Mesenchymal stem cell (in vitro differentiated cells and primary cell): ENCODE measurements around the gene HECTD4.
"Not testable (repeated sequence)": the region's sequence is repeated elsewhere in the genome, so short reads cannot be mapped to it uniquely, and the experiment has no call there.

Source experiments
- DNase-seq: peaks from one replicate; pipeline ENCODE4 v3.0.0-alpha.2; 2013
- H2AFZ ChIP-seq: one replicate; pipeline ENCODE4 v1.6.1; 2013; ENCODE audit warnings: low read depth, mild to moderate bottlenecking, control low read depth, inconsistent platforms, low read length, moderate library complexity
- H2AK5ac ChIP-seq: 2 replicates; pipeline ENCODE4 v1.6.1; 2013; ENCODE audit warnings: low read length, moderate library complexity, mild to moderate bottlenecking, inconsistent platforms; ENCODE audit not compliant: severe bottlenecking
- H2BK120ac ChIP-seq: one replicate; pipeline ENCODE4 v1.6.1; 2013; ENCODE audit warnings: low read depth, mild to moderate bottlenecking, inconsistent platforms, low read length, moderate library complexity
- H2BK12ac ChIP-seq, 2 experiments: one replicate each; pipeline ENCODE4 v1.6.1; 2013; ENCODE audit warnings: inconsistent platforms in 2 of 2, low read length in 2 of 2, mild to moderate bottlenecking in 2 of 2, moderate library complexity in 2 of 2, control low read depth in 1 of 2
- H2BK15ac ChIP-seq: one replicate; pipeline ENCODE4 v1.6.1; 2013; ENCODE audit warnings: mild to moderate bottlenecking, low read depth, inconsistent platforms; ENCODE audit not compliant: poor library complexity, severe bottlenecking
- H2BK5ac ChIP-seq: 2 replicates; pipeline ENCODE4 v1.6.1; 2013; ENCODE audit warnings: low read depth, mild to moderate bottlenecking, low read length, control low read depth, inconsistent platforms; ENCODE audit not compliant: poor library complexity, severe bottlenecking
- H3K14ac ChIP-seq, 2 experiments: one replicate each; pipeline ENCODE4 v1.6.1; 2013; ENCODE audit warnings: inconsistent platforms in 2 of 2, low read length in 2 of 2, control low read depth in 1 of 2, mild to moderate bottlenecking in 1 of 2, moderate library complexity in 1 of 2
- H3K18ac ChIP-seq, 2 experiments: one replicate each; pipeline ENCODE4 v1.6.1; 2013; ENCODE audit warnings: inconsistent platforms in 2 of 2, low read length in 2 of 2, control low read depth in 1 of 2, low read depth in 1 of 2, mild to moderate bottlenecking in 1 of 2
- H3K23ac ChIP-seq, 2 experiments: one replicate each; pipeline ENCODE4 v1.6.1; 2013; ENCODE audit warnings: inconsistent platforms in 2 of 2, low read length in 2 of 2, mild to moderate bottlenecking in 2 of 2, moderate library complexity in 2 of 2, control low read depth in 1 of 2
- H3K27ac ChIP-seq: 2 replicates; pipeline ENCODE4 v1.5.1; 2013; ENCODE audit warnings: mild to moderate bottlenecking, moderate library complexity, low read length, control low read depth, inconsistent platforms; ENCODE audit not compliant: poor library complexity, severe bottlenecking
- H3K27me3 ChIP-seq, 2 experiments: 2 replicates each; pipeline versions ENCODE4 v1.6.1 to v1.7.0; 2013; ENCODE audit warnings: low read length in 2 of 2, mild to moderate bottlenecking in 2 of 2, moderate library complexity in 2 of 2, control low read depth in 1 of 2, inconsistent platforms in 1 of 2; ENCODE audit not compliant: control insufficient read depth in 1 of 2, insufficient read depth in 1 of 2
- H3K36me3 ChIP-seq, 2 experiments: 2 replicates each; pipeline versions ENCODE4 v1.6.1 to v1.7.0; 2013; ENCODE audit warnings: low read length in 2 of 2, control low read depth in 1 of 2, inconsistent platforms in 1 of 2, low read depth in 1 of 2, mild to moderate bottlenecking in 1 of 2; ENCODE audit not compliant: insufficient read depth in 2 of 2, control insufficient read depth in 1 of 2
- H3K4ac ChIP-seq, 2 experiments: one replicate each; pipeline ENCODE4 v1.6.1; 2013; ENCODE audit warnings: inconsistent platforms in 2 of 2, low read length in 2 of 2, mild to moderate bottlenecking in 2 of 2, moderate library complexity in 2 of 2, control low read depth in 1 of 2, low read depth in 1 of 2
- H3K4me1 ChIP-seq: 2 replicates; pipeline ENCODE4 v1.6.1; 2013; ENCODE audit warnings: low read depth, low read length, control low read depth; ENCODE audit not compliant: control insufficient read depth, insufficient read depth
- H3K4me2 ChIP-seq: 2 replicates; pipeline ENCODE4 v1.6.1; 2013; ENCODE audit warnings: low read length, mild to moderate bottlenecking, inconsistent platforms; ENCODE audit not compliant: poor library complexity, severe bottlenecking
- H3K4me3 ChIP-seq, 2 experiments: 2 replicates each; pipeline versions ENCODE4 v1.5.1 to v1.7.0; 2013; ENCODE audit warnings: low read length in 2 of 2, mild to moderate bottlenecking in 2 of 2, control low read depth in 1 of 2, low read depth in 1 of 2; ENCODE audit not compliant: insufficient read depth in 1 of 2
- H3K79me1 ChIP-seq: replicated peaks from 2 replicates; pipeline ENCODE4 v1.6.1; 2013; ENCODE audit warnings: mild to moderate bottlenecking, control low read depth, low read length, inconsistent platforms; ENCODE audit not compliant: poor library complexity, severe bottlenecking
- H3K9ac ChIP-seq: 2 replicates; pipeline ENCODE4 v1.7.0; 2013; ENCODE audit warnings: mild to moderate bottlenecking, low read length, moderate library complexity
- H3K9me3 ChIP-seq: 2 replicates; pipeline ENCODE4 v1.7.0; 2013; ENCODE audit warnings: mild to moderate bottlenecking, low read length; ENCODE audit not compliant: control insufficient read depth
- H4K8ac ChIP-seq: one replicate; pipeline ENCODE4 v1.6.1; 2013; ENCODE audit warnings: inconsistent platforms, mild to moderate bottlenecking, low read length, moderate library complexity
- H4K91ac ChIP-seq: one replicate; pipeline ENCODE4 v1.6.1; 2013; ENCODE audit warnings: mild to moderate bottlenecking, low read length, inconsistent platforms
- WGBS: methylation state at CpG from one replicate; pipeline ENCODE4 v1.1.7; 2013; ENCODE audit warnings: mixed read lengths; 5-methylcytosine and 5-hydroxymethylcytosine counted together

HECTD4 gene

DNA sequence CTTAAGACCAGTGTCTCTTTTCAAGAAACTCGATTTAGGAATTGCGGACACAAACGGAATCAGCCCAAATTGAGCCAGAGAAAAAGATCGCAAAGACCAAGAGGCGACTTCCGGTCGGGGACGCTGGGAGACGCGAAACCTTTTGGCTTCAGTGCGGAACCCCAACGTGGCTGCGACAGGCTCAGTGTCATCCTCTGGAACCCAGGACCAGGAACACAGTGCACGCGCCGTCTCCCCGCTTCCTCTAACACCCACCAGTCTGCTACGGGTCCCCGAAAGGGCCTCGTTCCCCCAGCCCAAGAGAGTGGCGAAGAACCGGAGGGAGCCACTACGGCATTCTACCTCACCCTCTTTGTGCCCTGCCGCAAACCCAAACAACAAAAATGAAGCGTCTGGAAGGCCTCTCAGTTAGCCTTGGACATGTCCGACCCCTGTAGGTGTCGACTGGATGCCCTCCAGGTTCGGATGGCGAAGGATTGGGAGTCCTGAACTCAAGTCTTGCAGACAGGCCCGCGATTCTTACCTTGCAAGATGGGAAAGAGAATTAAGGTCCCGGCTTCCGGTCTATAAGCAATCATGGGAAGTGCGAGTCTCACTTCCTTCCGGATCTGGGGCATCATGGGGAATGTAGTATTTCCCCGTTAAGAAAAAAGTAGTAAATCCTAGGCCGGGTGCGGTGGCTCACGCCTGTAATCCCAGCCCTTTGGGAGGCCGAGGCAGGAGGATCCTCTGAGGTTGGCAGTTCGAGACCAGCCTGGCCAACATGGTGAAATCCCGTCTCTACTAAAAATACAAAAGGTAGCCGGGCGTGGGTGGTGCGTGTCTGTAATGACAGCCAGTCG is 27.1 kb upstream of the HECTD4 start, which contains the start of gene RPL6:
Gene RPL6, minus strand, starts transcription at position 542 of the 842 bp plus-strand sequence. CDS start 949 bp downstream, outside the sequence.
- H3K18ac ChIP-seq, result peak within 1 kb of the TSS; percentile 77 to 85
- peak within 1 kb of the TSS; percentile 82 for H3K4me2 ChIP-seq
- peak within 1 kb of the TSS; percentile 67 for H2AK5ac ChIP-seq
- peak within 1 kb of the TSS; percentile 90 for H3K27ac ChIP-seq
- no peaks in the 10 kb centered on the region for H3K27me3 ChIP-seq
- no peak within 1 kb of the TSS for H2BK120ac ChIP-seq
- peaks cover 13 to 40% of the 10 kb centered on the region in 2 experiments for H3K36me3 ChIP-seq
- 10% methylated on average over 45 of the region's 46 CpGs for WGBS
- peak within 1 kb of the TSS; percentile 87 for H2BK5ac ChIP-seq
- H3K14ac ChIP-seq, result no peak within 1 kb of the TSS
- peaks cover 3% of the 10 kb centered on the region for H3K4me1 ChIP-seq
- no peaks in the 10 kb centered on the region for H3K9me3 ChIP-seq
- H3K9ac ChIP-seq, result peak within 1 kb of the TSS; percentile 96
- H4K91ac ChIP-seq, result peak within 1 kb of the TSS; percentile 95
- no peak within 1 kb of the TSS for H2AFZ ChIP-seq
- H2BK12ac ChIP-seq, result no peak within 1 kb of the TSS
- no peaks in the 10 kb centered on the region for H3K79me1 ChIP-seq
- H4K8ac ChIP-seq, result peak within 1 kb of the TSS; percentile 85
- no peak within 1 kb of the TSS for H2BK15ac ChIP-seq
- DNase-seq, result peak; percentile 96
- H3K4ac ChIP-seq, result peak within 1 kb of the TSS; percentile 26 to 88
- H3K23ac ChIP-seq, result no peak within 1 kb of the TSS
- H3K4me3 ChIP-seq, result peak within 1 kb of the TSS; percentile 62 to 83

DNA sequence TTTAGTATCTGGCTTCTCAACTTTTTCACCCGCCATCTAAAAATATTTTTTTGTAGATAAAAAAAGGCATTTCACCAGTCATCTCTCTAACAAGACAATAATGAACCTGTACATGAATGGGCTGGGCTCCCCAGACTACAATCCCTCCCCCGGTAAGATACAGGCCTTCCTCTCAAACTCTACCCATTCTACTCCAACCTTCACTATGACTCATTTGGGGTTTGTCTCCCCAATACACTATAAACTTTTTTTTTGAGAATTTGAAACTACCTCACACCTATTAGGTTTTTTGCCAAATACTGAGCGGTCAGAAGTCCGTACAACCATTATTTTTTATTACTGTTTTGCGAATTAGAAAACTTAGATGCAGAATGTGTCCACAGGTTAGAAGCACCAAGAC is 26.4 kb upstream of the HECTD4 start:
- no peak overlapping the region for H2AK5ac ChIP-seq
- no peaks in the 10 kb centered on the region for H3K27me3 ChIP-seq
- no peaks in the 10 kb centered on the region for H3K9me3 ChIP-seq
- H2BK15ac ChIP-seq, result no peak overlapping the region
- H4K8ac ChIP-seq, result no peak overlapping the region
- peak overlapping the region; percentile 62 to 83 for H3K4me3 ChIP-seq
- peak overlapping the region; percentile 96 for H3K9ac ChIP-seq
- no peak overlapping the region for H2AFZ ChIP-seq
- H2BK120ac ChIP-seq, result no peak overlapping the region
- H3K79me1 ChIP-seq, result no peaks in the 10 kb centered on the region
- no peak overlapping the region for H3K23ac ChIP-seq
- H3K4me2 ChIP-seq, result peak overlapping the region; percentile 82
- DNase-seq, result peak; percentile 22
- no peak overlapping the region for H2BK12ac ChIP-seq
- H3K27ac ChIP-seq, result peak overlapping the region; percentile 90
- H3K4ac ChIP-seq, result peak overlapping the region in 1 of 2 experiments; percentile 1
- H2BK5ac ChIP-seq, result no peak overlapping the region
- H3K36me3 ChIP-seq, result peaks cover 20 to 44% of the 10 kb centered on the region in 2 experiments
- H4K91ac ChIP-seq, result no peak overlapping the region
- 11% methylated on average over 3 of the region's 5 CpGs for WGBS
- peaks cover 5% of the 10 kb centered on the region for H3K4me1 ChIP-seq
- no peak overlapping the region for H3K18ac ChIP-seq
- no peak overlapping the region for H3K14ac ChIP-seq

DNA sequence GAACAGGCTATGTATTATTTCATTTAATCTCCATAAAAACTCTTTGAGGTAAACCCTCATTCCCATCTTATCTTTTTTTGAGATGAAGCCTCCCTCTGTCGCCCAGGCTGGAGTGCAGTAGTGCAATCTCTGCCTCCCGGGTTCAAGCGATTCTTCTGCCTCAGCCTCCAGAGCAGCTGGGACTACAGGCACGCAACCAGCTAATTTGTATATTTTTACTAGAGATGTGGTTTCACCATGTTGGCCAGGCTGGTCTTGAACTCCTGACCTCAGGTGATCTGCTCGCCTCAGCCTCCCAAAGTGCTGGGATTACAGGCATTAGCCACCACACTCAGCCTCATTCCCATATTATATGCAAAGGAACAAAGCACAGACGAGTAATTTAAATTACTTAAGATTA is 25.5 kb upstream of the HECTD4 start:
- H4K8ac ChIP-seq, H3K27ac ChIP-seq, H3K4me1 ChIP-seq, H2AK5ac ChIP-seq, H2AFZ ChIP-seq, H2BK12ac ChIP-seq, H2BK5ac ChIP-seq, H2BK120ac ChIP-seq, DNase-seq, H2BK15ac ChIP-seq, H3K14ac ChIP-seq, H4K91ac ChIP-seq, H3K79me1 ChIP-seq, H3K23ac ChIP-seq, H3K9me3 ChIP-seq, H3K18ac ChIP-seq, H3K4ac ChIP-seq, H3K27me3 ChIP-seq: not testable (repeated sequence)
- H3K36me3 ChIP-seq, result peaks cover 20 to 44% of the 10 kb centered on the region in 2 experiments
- peak overlapping the region in 1 of 2 experiments; percentile 83 for H3K4me3 ChIP-seq
- WGBS, result 86% methylated on average over 6 of the region's 6 CpGs
- peak overlapping the region; percentile 96 for H3K9ac ChIP-seq
- H3K4me2 ChIP-seq, result peak overlapping the region; percentile 55
